GM12891 (cell line): ENCODE measurements around the gene EIF4B.

ENCODE experiments used
- POLR2A ChIP-seq: IDR thresholded peaks from 2 replicates; pipeline ENCODE4 v1.6.1; 2011; ENCODE audit warnings: low read depth, low read length, control low read depth
- POLR2AphosphoS5 ChIP-seq: IDR thresholded peaks from 2 replicates; pipeline ENCODE4 v1.6.1; 2011; ENCODE audit warnings: low read depth, low read length, control low read depth

- TF ChIP-seq POLR2AphosphoS5 (no peak), POLR2A (no peak)
Measured at GRCh38 chr12:53074283-53074998, 68.2 kb downstream of the EIF4B start.
